ENCODE measurements around the gene EQTN. TPM values are rescaled to one million over a fixed set of nuclear protein-coding genes. Genes with fewer than 3 reads are reported as not detected.

The EQTN gene
- total RNA-seq, result not detected

GRCh38 chr9:27297050-27297449 is at the start of gene EQTN:
EQTN (minus strand) TSS chr9:27297150; CDS start chr9:27297055, 95 bp downstream.
- H3K4me1 ChIP-seq (ENCODE audit: insufficient read depth, low read length), result no peaks in the 10 kb centered on the region
- no peaks in the 10 kb centered on the region for H3K9me3 ChIP-seq (ENCODE audit: low read depth, low read length)
- H3K27me3 ChIP-seq (ENCODE audit: insufficient read depth, low read length), result no peaks in the 10 kb centered on the region
- no peak within 1 kb of the TSS for H3K4me3 ChIP-seq (ENCODE audit: low read length)

GRCh38 chr9:27344776-27345175 is 47.8 kb upstream of the EQTN start:
- H3K9me3 ChIP-seq (ENCODE audit: low read depth, low read length), result no peaks in the 10 kb centered on the region
- no peaks in the 10 kb centered on the region for H3K27me3 ChIP-seq (ENCODE audit: insufficient read depth, low read length)
- H3K4me3 ChIP-seq (ENCODE audit: low read length), result no peak overlapping the region
- peaks cover 27% of the 10 kb centered on the region for H3K4me1 ChIP-seq (ENCODE audit: insufficient read depth, low read length)

- Histone ChIP-seq H3K27me3 (ENCODE audit: insufficient read depth, low read length) (no peaks in the 10 kb centered on the region), H3K4me3 (ENCODE audit: low read length) (no peak overlapping the region), H3K9me3 (ENCODE audit: low read depth, low read length) (no peaks in the 10 kb centered on the region), H3K4me1 (ENCODE audit: insufficient read depth, low read length) (peaks cover 26% of the 10 kb centered on the region)
Observed at GRCh38 chr9:27341545-27342294, 44.8 kb upstream of the EQTN start.

- Histone ChIP-seq H3K4me3 (ENCODE audit: low read length) (no peak overlapping the region), H3K4me1 (ENCODE audit: insufficient read depth, low read length) (peaks cover 26% of the 10 kb centered on the region), H3K27me3 (ENCODE audit: insufficient read depth, low read length) (no peaks in the 10 kb centered on the region), H3K9me3 (ENCODE audit: low read depth, low read length) (no peaks in the 10 kb centered on the region)
Observed at GRCh38 chr9:27340961-27341511, 44.1 kb upstream of the EQTN start.

GRCh38 chr9:27340285-27340674 is 43.3 kb upstream of the EQTN start:
- H3K4me3 ChIP-seq (ENCODE audit: low read length), result no peak overlapping the region
- H3K4me1 ChIP-seq (ENCODE audit: insufficient read depth, low read length), result peaks cover 30% of the 10 kb centered on the region

GRCh38 chr9:27339661-27340284 is 42.8 kb upstream of the EQTN start:
- Histone ChIP-seq H3K9me3 (ENCODE audit: low read depth, low read length) (no peaks in the 10 kb centered on the region), H3K27me3 (ENCODE audit: insufficient read depth, low read length) (no peaks in the 10 kb centered on the region), H3K4me1 (ENCODE audit: insufficient read depth, low read length) (peaks cover 32% of the 10 kb centered on the region), H3K4me3 (ENCODE audit: low read length) (no peak overlapping the region)

More at GRCh38 chr9:27340285-27340674, 43.3 kb upstream of the EQTN start:
- Histone ChIP-seq H3K27me3 (ENCODE audit: insufficient read depth, low read length) (no peaks in the 10 kb centered on the region), H3K9me3 (ENCODE audit: low read depth, low read length) (no peaks in the 10 kb centered on the region)

GRCh38 chr9:27338527-27338903 is 41.6 kb upstream of the EQTN start:
- Histone ChIP-seq H3K27me3 (ENCODE audit: insufficient read depth, low read length) (no peaks in the 10 kb centered on the region), H3K4me1 (ENCODE audit: insufficient read depth, low read length) (peaks cover 36% of the 10 kb centered on the region), H3K9me3 (ENCODE audit: low read depth, low read length) (no peaks in the 10 kb centered on the region)

GRCh38 chr9:27337833-27338526 is 41.0 kb upstream of the EQTN start:
- no peaks in the 10 kb centered on the region for H3K27me3 ChIP-seq (ENCODE audit: insufficient read depth, low read length)

More at GRCh38 chr9:27338527-27338903, 41.6 kb upstream of the EQTN start:
- H3K4me3 ChIP-seq (ENCODE audit: low read length), result no peak overlapping the region

GRCh38 chr9:27337236-27337635 is 40.3 kb upstream of the EQTN start:
- Histone ChIP-seq H3K27me3 (ENCODE audit: insufficient read depth, low read length) (no peaks in the 10 kb centered on the region), H3K4me3 (ENCODE audit: low read length) (no peak overlapping the region), H3K9me3 (ENCODE audit: low read depth, low read length) (no peaks in the 10 kb centered on the region), H3K4me1 (ENCODE audit: insufficient read depth, low read length) (peaks cover 39% of the 10 kb centered on the region)

More at GRCh38 chr9:27337833-27338526, 41.0 kb upstream of the EQTN start:
- no peak overlapping the region for H3K4me3 ChIP-seq (ENCODE audit: low read length)
- H3K9me3 ChIP-seq (ENCODE audit: low read depth, low read length), result no peaks in the 10 kb centered on the region
- peaks cover 39% of the 10 kb centered on the region for H3K4me1 ChIP-seq (ENCODE audit: insufficient read depth, low read length)

GRCh38 chr9:27336829-27337228 is 39.9 kb upstream of the EQTN start:
- Histone ChIP-seq H3K27me3 (ENCODE audit: insufficient read depth, low read length) (no peaks in the 10 kb centered on the region), H3K9me3 (ENCODE audit: low read depth, low read length) (no peaks in the 10 kb centered on the region), H3K4me1 (ENCODE audit: insufficient read depth, low read length) (peaks cover 36% of the 10 kb centered on the region)

GRCh38 chr9:27336126-27336525 is 39.2 kb upstream of the EQTN start:
- no peak overlapping the region for H3K4me3 ChIP-seq (ENCODE audit: low read length)
- no peaks in the 10 kb centered on the region for H3K9me3 ChIP-seq (ENCODE audit: low read depth, low read length)
- no peaks in the 10 kb centered on the region for H3K27me3 ChIP-seq (ENCODE audit: insufficient read depth, low read length)
- peaks cover 29% of the 10 kb centered on the region for H3K4me1 ChIP-seq (ENCODE audit: insufficient read depth, low read length)

More at GRCh38 chr9:27336829-27337228, 39.9 kb upstream of the EQTN start:
- no peak overlapping the region for H3K4me3 ChIP-seq (ENCODE audit: low read length)

- Histone ChIP-seq H3K4me1 (ENCODE audit: insufficient read depth, low read length) (peaks cover 22% of the 10 kb centered on the region), H3K9me3 (ENCODE audit: low read depth, low read length) (no peaks in the 10 kb centered on the region), H3K27me3 (ENCODE audit: insufficient read depth, low read length) (no peaks in the 10 kb centered on the region), H3K4me3 (ENCODE audit: low read length) (no peak overlapping the region)
Observed at GRCh38 chr9:27335075-27335474, 38.1 kb upstream of the EQTN start.

GRCh38 chr9:27333241-27334052 is 36.5 kb upstream of the EQTN start:
- H3K27me3 ChIP-seq (ENCODE audit: insufficient read depth, low read length), result no peaks in the 10 kb centered on the region
- H3K4me3 ChIP-seq (ENCODE audit: low read length), result no peak overlapping the region
- no peaks in the 10 kb centered on the region for H3K9me3 ChIP-seq (ENCODE audit: low read depth, low read length)
- peaks cover 20% of the 10 kb centered on the region for H3K4me1 ChIP-seq (ENCODE audit: insufficient read depth, low read length)

GRCh38 chr9:27331393-27331792 is 34.4 kb upstream of the EQTN start:
- no peak overlapping the region for H3K4me3 ChIP-seq (ENCODE audit: low read length)
- no peaks in the 10 kb centered on the region for H3K27me3 ChIP-seq (ENCODE audit: insufficient read depth, low read length)
- peaks cover 13% of the 10 kb centered on the region for H3K4me1 ChIP-seq (ENCODE audit: insufficient read depth, low read length)
- no peaks in the 10 kb centered on the region for H3K9me3 ChIP-seq (ENCODE audit: low read depth, low read length)

Data from mononuclear cell (primary cell).